IMR-90 (cell line): ENCODE results near the gene PLEK.

ENCODE experiments used
- POLR2A ChIP-seq: IDR thresholded peaks from 2 replicates; pipeline ENCODE4 v1.6.1; 2012; ENCODE audit warnings: mild to moderate bottlenecking, low read depth, low read length
- TF ChIP-seq, protein P1 (sequence below): conservative IDR thresholded peaks from 2 replicates; pipeline ENCODE4 v1.5.1; 2012; ENCODE audit warnings: mild to moderate bottlenecking, low read depth, low read length, improper control_type of control experiment

DNA sequence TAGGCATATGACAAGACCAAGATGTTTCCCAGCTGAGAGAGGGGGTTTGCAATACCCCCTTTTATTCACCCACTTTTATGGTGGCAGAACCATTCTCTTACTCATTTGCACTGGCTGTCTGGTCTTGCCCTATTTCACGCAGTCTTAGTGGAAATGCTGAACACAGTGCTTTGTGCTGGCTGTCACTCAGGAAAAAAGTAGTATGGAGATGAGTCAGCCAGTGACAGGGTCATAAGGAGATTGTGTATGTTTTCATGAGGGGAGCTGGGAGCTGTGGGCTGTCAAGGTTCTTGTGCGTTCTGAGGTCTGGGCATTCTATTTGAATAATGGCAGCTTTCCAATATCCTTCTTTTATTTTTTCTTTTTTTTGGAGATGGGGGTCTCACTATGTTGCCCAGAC, 34.4 kb upstream of the PLEK start:
- no peak for TF ChIP-seq POLR2A
- TF ChIP-seq, protein P1, sequence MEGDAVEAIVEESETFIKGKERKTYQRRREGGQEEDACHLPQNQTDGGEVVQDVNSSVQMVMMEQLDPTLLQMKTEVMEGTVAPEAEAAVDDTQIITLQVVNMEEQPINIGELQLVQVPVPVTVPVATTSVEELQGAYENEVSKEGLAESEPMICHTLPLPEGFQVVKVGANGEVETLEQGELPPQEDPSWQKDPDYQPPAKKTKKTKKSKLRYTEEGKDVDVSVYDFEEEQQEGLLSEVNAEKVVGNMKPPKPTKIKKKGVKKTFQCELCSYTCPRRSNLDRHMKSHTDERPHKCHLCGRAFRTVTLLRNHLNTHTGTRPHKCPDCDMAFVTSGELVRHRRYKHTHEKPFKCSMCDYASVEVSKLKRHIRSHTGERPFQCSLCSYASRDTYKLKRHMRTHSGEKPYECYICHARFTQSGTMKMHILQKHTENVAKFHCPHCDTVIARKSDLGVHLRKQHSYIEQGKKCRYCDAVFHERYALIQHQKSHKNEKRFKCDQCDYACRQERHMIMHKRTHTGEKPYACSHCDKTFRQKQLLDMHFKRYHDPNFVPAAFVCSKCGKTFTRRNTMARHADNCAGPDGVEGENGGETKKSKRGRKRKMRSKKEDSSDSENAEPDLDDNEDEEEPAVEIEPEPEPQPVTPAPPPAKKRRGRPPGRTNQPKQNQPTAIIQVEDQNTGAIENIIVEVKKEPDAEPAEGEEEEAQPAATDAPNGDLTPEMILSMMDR, result no peak
